ENCODE results near the gene PNMA8A. TPM values are rescaled to one million over a fixed set of nuclear protein-coding genes. Genes with fewer than 3 reads are reported as not detected.
A peak's percentile ranks its signal among the peaks of the same experiment; 100 is the strongest.

Gene PNMA8A
- total and polyA plus RNA-seq, 2 of the 13 experiments (the other 11 are each of a cell fraction or from before 2014, with no cell fraction given), result 0.13 to 0.51 TPM

- peak; percentile 66 for FAIRE-seq
- H2AFZ ChIP-seq (ENCODE audit: low read length), result no peak overlapping the region
- TF ChIP-seq ZZZ3 (CRISPR knock-in tag; IDR thresholded peaks at IDR 0.05; ENCODE audit: borderline replicate concordance) (no peak), GFI1 (CRISPR knock-in tag; IDR thresholded peaks at IDR 0.05; ENCODE audit: borderline replicate concordance) (no peak), GTF2F1 (IDR thresholded peaks at IDR 0.05; ENCODE audit: low read length) (no peak), XRCC5 (optimal IDR thresholded peaks at IDR 0.05; ENCODE audit: low read length) (peak; percentile 20), SRSF1 (optimal IDR thresholded peaks at IDR 0.05; ENCODE audit: low read depth, low read length) (peak; percentile 45), IKZF5 (CRISPR knock-in tag; IDR thresholded peaks at IDR 0.05) (no peak), GZF1 (CRISPR knock-in tag; IDR thresholded peaks at IDR 0.05) (no peak), ZBTB20 (CRISPR knock-in tag; IDR thresholded peaks at IDR 0.05; ENCODE audit: borderline replicate concordance, low read depth) (no peak), ZNF326 (CRISPR knock-in tag; IDR thresholded peaks at IDR 0.05; ENCODE audit: borderline replicate concordance) (no peak), HNF4A (CRISPR knock-in tag; IDR thresholded peaks at IDR 0.05) (peak; percentile 28; the same call in 1 of the 2 replicates), ZBTB33 (CRISPR knock-in tag; IDR thresholded peaks at IDR 0.05) (no peak), ZNF556 (CRISPR knock-in tag; IDR thresholded peaks at IDR 0.05; ENCODE audit: borderline replicate concordance) (peak; percentile 59; the same call in 1 of the 2 replicates), AKNA (CRISPR knock-in tag; IDR thresholded peaks at IDR 0.05; ENCODE audit: borderline replicate concordance) (no peak), CCAR2 (optimal IDR thresholded peaks at IDR 0.05; ENCODE audit: low read depth, low read length) (no peak)
These were observed 16.6 kb upstream of the PNMA8A start for GRCh38 chr19:46487802-46488445.

More at GRCh38 chr19:46487802-46488445, 16.6 kb upstream of the PNMA8A start:
- POLR2A ChIA-PET, result no interaction called here
- in situ Hi-C loops (cut with HindIII; ENCODE audit: extremely low pct_ligation_motif_present, low pct_unique_long_range_greater_than_20kb), result loop anchor here (5.0 kb wide), 2 partner anchors 86 to 191 kb away; partner anchors contain the start of gene HIF3A
- BruUV-seq (replicated peaks), result no TSS peak
- DNase-seq (ENCODE audit: low spot score) (peak; percentile 46), ATAC-seq (peak; percentile 85)
- intact Hi-C loops (cut with micrococcal nuclease; ENCODE audit: unreplicated experiment), result loop anchor here (1.0 to 2.0 kb wide), 3 partner anchors 86 to 208 kb away; no protein-coding TSS in a partner anchor
- H3K36me3 ChIP-seq (replicated peaks in 1 of 2; ENCODE audit: control insufficient read depth in 1 of 2, insufficient read depth in 2 of 2, low read length in 2 of 2), result no peaks in the 10 kb centered on the region
- H4K20me1 ChIP-seq (ENCODE audit: insufficient read depth, low read length), result no peaks in the 10 kb centered on the region
- CTCF ChIA-PET (ENCODE audit: low intra/inter-chr PET ratio, low total read pairs), result interaction anchor here (1.8 to 5.5 kb wide), 3 partner anchors 86 to 206 kb away, joined by 18 to 96 read pairs (median 76); no protein-coding TSS in a partner anchor
- peaks cover 15% of the 10 kb centered on the region; the same call in 1 of the 2 replicates for H3K4me1 ChIP-seq (ENCODE audit: insufficient read depth, low read length)
- peaks cover 3 to 35% of the 10 kb centered on the region in 2 experiments; a peak in 4 of 5 replicates for H3K27me3 ChIP-seq (ENCODE audit: control insufficient read depth in 1 of 2, insufficient read depth in 2 of 2, low read length in 2 of 2)
- no peaks in the 10 kb centered on the region for H3K9me3 ChIP-seq (ENCODE audit: low read length)
- 9% methylated on average over 21 of the region's 38 CpGs for WGBS (ENCODE audit: low lambda C conversion rate)
- H3K9ac ChIP-seq (ENCODE audit: insufficient read depth, low read depth, low read length), result peak overlapping the region; percentile 18; the same call in 1 of the 2 replicates
- peak overlapping the region in 1 of 3 experiments; percentile 72; a peak in 3 of 6 replicates for H3K4me3 ChIP-seq (replicated peaks in 1 of 3; ENCODE audit: insufficient read depth in 1 of 3, low read depth in 2 of 3, low read length in 3 of 3)
- no peak overlapping the region for H3K27ac ChIP-seq (ENCODE audit: extremely low read length, insufficient read depth, low read length)
- H3K4me2 ChIP-seq (ENCODE audit: low read depth, low read length), result peak overlapping the region; percentile 99
- no peaks in the 10 kb centered on the region for H3K79me2 ChIP-seq (ENCODE audit: insufficient read depth, low read length)

All from HepG2 (cell line).